ENCODE results near the gene RNF8. TPM values are rescaled to one million over a fixed set of nuclear protein-coding genes. Genes with fewer than 3 reads are reported as not detected.

The RNF8 gene
- total and polyA plus RNA-seq, 9 of the 15 experiments (the other 6 are each of a cell fraction or from before 2014, with no cell fraction given), result 10.6 to 47.0 (median 37.5) TPM

GRCh38 chr6:37432916-37433656 lies 79.3 kb downstream of the RNF8 start, which contains the start of gene CMTR1 (continued):
- peak; percentile 99 for TF ChIP-seq ZBTB12 (CRISPR knock-in tag; IDR thresholded peaks at IDR 0.05)
- TF ChIP-seq HOMEZ (CRISPR knock-in tag; IDR thresholded peaks at IDR 0.05), result peak; percentile 53; the same call in 1 of the 2 replicates
- TF ChIP-seq HDGF (IDR thresholded peaks at IDR 0.05), result no peak
- TF ChIP-seq XRCC3 (IDR thresholded peaks at IDR 0.05), result no peak
- TF ChIP-seq GABPA (tag; conservative IDR thresholded peaks at IDR 0.05; ENCODE audit: low read depth), result peak; percentile 51; the same call in 1 of the 2 replicates
- no peak for TF ChIP-seq MCM2 (IDR thresholded peaks at IDR 0.05; ENCODE audit: low read depth)
- peak; percentile 92; the same call in 1 of the 2 replicates for TF ChIP-seq KAT7 (CRISPR knock-in tag; IDR thresholded peaks at IDR 0.05; ENCODE audit: borderline replicate concordance)
- TF ChIP-seq ZBTB5 (IDR thresholded peaks at IDR 0.05), result no peak
- TF ChIP-seq RNF219 (CRISPR knock-in tag; IDR thresholded peaks at IDR 0.05), result no peak
- TF ChIP-seq TCF3 (CRISPR knock-in tag; IDR thresholded peaks at IDR 0.05), result peak; percentile 40; the same call in 1 of the 2 replicates
- no peak for TF ChIP-seq SNIP1 (IDR thresholded peaks at IDR 0.05; ENCODE audit: low read depth)
- TF ChIP-seq BRCA1 (IDR thresholded peaks at IDR 0.05), result no peak
- no peak for TF ChIP-seq BRCA1 (CRISPR knock-in tag; IDR thresholded peaks at IDR 0.05)
- no peak for TF ChIP-seq AFF1 (IDR thresholded peaks at IDR 0.05; ENCODE audit: low read depth in 1 of 2, partially characterized antibody in 2 of 2)
- TF ChIP-seq ZNF780A (CRISPR knock-in tag; IDR thresholded peaks at IDR 0.05), result no peak
- TF ChIP-seq PURB (CRISPR knock-in tag; IDR thresholded peaks at IDR 0.05; ENCODE audit: low read depth), result no peak
